HG03439 (cell line): ENCODE results near the gene MAP1LC3B2.

ENCODE experiments used
- ATAC-seq: cut with Tn5 transposase; IDR thresholded peaks from one replicate; pipeline ENCODE4 v1.9.1; 2021; ENCODE audit warnings: mild to moderate bottlenecking, moderate library complexity; ENCODE audit not compliant: unreplicated experiment

The MAP1LC3B2 gene

DNA sequence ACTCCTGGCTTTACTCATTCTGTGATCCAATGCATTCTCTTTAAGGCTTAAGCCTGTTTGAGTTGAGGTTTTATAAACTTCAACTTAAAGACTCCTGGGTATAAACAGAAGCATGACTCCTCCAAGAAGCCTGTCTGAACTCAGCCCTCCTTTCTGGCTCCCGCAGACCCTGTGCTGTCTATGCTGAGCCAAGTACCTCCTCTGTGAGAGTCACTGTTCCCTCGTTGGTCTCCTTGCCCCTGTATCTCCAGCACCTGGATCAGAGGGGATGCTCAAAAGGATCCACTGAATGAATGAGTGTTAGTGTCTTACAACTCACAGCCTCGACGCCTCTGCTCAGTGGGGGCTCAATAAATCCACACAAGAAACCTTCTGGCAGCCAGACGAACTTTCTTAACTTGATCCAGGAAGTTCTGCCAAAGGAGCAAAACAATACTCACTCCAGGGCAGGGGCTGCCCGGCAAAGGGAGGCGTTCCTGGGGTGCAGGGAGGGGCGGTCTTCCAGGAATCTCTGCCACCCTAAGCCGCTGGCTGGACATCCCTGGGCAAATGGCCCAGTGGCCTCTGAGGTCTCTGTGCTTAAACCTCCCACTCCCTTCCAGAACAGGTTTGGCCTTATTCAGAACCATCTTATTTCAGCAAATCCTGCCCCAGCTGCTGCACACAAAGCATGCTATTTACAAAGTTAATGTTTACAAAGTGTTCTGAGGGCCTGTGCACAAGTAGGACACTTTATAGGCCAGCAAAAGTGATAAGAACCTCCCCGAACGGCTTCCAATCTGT, 32.9 kb downstream of the MAP1LC3B2 start:
- no peak for ATAC-seq

DNA sequence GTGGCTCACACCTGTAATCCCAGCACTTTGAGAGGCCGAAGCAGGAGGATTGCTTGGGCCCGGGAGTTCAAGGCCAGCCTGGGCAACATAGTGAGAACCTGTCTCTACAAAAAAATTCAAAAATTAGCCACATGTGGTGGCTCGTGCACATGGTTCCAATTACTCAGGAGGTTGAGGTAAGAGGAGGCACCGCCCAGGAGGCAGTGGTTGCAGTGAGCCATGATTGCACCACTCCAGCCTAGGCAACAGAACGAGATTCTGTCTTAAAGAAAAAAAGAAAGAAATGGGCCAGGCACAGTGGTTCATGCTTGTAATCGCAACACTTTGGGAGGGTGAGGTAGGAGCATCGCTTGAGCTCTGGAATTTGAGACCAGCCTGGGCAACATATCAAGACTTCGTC, 33.5 kb downstream of the MAP1LC3B2 start:
- ATAC-seq, result no peak

DNA sequence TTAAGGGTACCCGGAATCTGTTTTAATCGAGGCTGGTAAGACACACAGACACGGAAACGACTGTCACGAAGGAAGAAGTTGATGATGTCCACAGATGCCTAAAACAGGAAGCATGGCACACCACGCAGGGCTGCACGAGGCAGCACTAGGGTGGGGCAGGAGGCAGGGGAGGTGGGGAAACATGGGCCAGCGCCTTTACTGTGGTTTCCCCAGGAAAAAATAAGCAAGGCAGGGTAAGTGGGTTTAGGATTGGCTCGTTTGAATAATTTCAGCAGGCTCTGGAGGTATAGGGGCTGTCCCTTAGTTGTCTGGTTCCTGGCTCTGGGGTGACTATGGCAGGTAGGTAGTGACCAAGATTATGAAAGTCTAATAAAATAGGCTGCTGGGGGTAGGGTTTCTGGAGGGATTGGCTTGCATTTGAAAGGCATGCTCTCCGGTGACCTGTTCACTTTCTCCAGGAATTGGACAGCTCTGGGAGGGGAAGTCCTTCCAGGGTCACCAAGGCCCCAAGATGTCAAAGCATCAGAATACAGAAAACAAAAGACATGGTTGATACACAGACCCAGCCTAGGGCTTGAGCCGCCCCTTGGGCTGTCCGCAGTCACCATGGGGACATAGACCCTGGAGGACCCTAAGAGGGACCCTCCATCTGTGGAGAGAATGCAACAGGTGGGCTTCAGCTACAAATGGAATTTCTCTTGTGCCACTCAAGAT, 35.3 kb downstream of the MAP1LC3B2 start:
- no peak for ATAC-seq

DNA sequence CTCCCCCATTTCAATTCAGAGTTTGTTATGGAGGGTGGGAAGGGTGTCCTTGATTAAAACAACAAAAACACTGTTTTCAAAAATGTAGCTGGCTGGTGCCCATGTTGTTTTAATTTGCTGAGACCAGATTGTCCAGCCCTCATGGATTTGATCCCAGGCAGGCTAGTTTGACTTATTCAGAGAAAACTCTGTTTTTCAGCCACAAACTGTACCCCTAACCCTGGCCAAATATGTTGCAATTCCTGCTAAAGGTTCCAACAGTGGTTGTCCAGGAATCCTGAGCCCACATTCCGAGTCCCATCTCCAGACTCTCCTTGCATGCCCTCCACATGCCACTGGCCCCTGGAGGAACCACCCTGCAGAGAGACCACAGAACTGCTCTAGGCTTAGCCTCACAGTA, 36.0 kb downstream of the MAP1LC3B2 start:
- ATAC-seq, result no peak

DNA sequence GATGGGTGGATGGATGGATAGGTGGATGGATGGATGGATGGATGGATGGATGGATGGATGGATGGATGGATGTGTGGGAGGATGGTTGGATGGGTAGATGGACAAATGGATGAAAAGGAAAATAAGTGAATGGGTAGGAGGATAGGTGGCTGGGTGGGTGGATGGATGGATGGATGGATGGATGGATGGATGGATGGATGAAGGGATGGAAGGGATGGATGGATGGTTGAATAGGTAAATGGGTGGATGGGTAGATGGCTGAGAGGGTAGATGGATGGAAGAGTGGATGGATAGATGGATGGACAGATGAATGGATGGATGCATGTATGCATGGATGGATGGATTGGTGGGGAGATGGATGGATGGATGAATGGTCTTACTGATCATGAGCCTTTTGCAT, 36.5 kb downstream of the MAP1LC3B2 start:
- ATAC-seq, result no peak

DNA sequence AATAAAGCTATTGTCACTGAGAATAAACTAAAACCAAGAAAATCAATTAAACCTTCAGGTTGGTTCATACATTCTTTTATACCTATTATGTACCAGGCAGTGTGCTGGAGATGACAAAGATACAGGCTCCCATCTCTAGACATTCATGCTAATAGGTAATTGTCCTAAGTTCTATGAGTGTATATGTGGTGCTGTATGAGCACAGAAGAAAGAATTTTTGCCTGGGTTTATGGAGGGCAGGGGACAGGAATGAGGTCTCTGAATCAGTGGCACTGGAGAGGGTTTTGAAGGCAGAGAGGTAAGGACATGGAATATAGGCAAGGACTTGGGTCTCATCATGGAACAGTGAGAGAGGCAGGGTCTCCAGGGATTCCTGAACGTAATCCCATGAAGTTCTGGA, 38.7 kb downstream of the MAP1LC3B2 start:
- no peak for ATAC-seq

DNA sequence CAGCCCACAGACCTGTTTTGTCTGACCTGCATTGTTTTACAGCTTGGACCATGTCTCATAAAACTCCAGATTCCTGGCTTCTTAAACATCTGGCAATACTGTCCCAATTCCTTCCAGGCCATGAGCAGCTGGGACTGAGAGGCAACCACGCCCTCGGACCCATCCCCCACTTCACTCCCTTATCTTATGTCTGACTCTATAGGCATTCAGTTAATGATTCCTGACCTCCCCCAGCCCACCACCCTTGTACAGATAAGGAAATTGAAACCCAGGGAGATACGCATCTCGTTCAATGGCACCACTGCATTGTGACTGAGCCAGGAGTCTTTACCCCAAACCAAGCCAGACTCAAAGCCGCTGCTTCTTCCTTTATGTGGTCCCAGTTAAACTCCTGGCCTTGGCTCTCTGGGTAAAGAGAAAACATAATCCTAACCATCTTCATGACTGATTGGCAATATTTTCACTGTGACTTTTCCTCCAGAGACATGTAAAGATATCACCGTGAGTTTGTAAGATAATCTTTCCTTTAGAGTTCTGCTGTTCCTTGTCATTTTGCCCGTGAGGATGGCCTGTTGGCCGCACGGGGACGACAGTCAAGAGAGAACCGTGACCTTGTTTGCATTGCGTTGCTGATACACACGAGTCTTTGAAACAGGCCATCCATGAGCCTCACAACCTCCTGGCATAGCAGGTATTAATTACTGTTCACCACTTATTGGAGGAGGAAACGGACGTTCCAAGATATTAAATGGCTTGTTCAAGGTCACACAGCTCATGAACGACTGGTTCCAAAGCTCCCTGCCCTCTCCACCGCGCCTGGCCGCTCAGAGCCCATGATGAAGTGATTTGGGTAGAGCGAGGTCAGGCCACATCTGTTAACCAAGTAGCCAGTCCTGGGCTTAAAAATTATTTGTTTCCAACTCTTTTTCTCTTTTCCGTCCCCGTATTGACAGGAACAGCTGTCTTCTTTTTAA, 39.4 kb downstream of the MAP1LC3B2 start:
- no peak for ATAC-seq

DNA sequence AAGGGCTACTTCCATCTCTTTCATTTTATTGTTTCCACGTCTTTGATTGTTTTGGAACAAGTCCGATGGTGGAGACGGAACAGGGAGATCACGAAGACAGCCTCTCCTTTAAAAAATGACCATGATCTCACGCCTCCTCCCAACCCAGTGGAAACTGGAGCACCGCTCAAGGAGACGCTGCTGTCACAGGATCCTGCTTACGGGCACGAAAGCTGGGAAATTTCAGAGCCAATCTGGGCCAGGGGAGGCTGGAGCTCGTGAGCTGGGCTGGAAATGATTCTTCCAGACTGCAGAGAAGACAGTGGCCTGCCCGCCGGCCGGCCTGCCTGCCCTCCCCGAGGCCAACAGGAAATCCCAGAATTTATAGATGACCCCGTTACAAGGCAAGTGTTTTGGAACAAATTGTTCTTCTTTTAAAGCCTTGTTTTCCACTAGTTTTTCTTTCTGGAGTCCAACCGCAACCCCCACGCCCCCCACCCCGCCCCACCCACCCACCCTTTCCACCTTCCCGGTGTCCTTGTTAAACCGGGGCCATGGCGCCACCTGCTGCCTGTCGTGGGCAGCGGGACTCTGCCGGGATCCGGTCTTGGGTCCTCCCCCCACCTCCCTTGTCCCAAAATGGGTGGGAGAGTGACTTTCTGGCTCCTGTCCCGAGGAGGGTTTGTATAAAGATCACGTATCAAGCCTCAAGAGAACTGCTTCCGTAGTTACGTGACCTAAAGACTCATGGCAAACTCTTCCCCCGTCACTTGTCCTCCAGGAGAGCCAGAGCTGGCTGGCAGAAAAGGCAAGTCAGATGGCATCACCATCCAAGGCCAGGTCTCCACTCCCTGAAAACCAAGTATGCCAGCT, 40.3 kb downstream of the MAP1LC3B2 start:
- ATAC-seq, result no peak

DNA sequence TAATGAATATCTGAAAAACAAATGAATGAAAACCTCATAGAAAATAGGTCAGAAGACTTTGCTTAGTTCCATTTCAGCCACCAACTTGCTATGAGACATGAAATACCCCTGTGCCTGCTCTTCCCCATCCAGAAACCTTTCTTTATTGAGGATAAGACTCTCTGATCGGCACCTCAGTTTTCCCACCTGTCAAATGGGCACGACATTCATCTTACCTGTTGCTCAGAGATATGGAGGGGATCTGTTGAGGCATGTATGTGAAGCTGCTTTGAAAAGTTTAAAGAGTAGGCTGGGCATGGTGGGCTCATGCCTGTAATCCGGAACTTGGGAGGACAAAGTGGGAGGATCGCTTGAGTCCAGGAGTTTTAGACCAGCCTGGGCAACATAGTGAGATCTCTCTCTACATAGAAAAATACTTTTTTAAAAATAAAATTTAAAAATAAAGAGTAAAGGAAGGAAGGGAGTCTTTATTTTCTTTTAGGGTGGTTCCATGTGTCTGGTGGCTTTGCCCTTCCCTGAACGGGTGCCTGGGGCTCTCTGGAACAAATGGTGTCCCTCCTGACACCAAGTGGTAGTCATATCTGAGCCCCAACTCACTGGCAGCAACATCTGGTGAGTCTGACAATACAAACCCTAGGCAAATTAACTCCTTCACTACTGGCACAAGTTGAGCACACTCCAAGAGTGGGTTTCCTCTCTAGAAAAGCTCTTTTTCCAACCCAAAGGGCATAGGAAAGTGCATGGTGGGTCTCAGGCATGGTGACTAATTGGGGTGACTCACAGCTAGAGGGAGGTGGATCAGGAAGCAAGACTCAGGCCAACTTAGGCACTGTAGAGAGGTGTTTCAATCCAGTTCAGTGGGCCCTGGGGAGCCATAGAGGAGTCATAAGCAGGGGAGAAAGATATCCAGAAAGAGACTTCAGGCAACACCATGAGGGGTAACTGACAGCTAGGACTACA, 42.1 kb downstream of the MAP1LC3B2 start:
- ATAC-seq, result no peak

DNA sequence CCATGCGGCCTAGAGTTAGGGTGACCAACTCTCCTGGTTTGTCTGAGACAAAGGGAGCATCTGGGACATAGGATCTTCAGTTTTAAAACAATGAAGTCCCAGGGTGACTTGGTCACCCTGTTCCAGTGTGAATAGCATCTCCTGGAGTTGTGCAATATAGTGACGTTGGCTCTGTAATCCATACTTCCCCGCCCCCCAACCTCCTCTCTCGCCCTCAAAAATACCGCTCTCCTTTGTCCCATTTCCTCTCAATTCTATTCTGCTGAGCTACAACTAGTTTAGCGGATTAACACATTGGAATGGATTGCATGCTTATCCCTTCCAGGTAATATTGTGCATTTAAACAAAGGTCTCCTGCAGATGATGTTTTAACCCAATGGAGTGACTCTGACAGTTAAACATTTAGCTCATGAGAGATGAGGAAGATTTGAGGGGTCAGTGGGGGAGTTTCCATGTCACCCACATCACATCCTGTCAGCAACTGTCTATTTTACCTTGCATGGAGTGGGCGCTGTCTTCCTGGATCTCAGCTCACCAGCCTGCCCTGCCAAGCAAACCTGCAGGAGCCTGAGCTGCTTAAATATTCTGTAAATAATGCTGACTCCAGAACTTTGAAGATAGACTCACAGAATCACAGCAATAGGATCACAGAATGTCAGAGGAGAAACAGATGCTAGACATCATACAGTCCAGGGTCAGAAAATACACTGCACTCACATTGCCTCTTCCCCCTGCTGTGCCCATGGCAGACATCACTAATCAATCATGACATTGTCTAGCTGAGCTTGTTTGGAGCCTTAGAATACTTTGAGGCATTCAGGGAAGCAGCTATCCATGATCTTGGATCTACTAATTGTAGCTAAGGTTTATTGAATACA, 43.0 kb downstream of the MAP1LC3B2 start:
- ATAC-seq, result no peak

DNA sequence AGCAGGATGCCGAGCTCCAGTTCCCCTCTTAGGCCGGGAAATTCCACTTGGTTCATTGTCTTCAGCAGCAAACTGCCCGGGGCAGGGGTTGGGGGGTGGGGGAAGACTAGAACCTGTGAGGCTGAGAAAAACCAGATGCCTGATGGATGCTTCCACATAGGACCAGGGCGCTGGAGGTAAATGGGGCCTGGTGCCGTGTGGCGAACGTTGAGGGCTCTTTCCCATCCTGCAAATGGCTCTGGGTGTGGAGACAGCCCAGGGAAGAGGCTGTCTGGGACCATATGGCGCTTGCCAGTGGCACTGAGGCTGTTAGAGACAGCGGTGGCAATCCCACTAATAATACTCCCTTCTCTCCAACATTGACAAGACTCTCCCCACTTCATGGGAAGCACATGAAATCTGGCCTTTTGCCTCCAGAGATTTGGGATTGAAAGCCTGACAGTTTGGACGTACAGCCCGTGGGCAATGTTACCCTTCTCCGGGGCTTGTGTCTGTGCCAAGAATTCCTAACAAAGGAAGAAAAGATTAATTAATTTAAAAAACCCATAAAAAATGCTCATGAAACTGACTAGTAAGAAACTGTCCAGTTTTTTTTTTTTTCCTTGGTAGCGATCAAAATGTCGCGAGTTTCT, 44.5 kb downstream of the MAP1LC3B2 start:
- no peak for ATAC-seq

DNA sequence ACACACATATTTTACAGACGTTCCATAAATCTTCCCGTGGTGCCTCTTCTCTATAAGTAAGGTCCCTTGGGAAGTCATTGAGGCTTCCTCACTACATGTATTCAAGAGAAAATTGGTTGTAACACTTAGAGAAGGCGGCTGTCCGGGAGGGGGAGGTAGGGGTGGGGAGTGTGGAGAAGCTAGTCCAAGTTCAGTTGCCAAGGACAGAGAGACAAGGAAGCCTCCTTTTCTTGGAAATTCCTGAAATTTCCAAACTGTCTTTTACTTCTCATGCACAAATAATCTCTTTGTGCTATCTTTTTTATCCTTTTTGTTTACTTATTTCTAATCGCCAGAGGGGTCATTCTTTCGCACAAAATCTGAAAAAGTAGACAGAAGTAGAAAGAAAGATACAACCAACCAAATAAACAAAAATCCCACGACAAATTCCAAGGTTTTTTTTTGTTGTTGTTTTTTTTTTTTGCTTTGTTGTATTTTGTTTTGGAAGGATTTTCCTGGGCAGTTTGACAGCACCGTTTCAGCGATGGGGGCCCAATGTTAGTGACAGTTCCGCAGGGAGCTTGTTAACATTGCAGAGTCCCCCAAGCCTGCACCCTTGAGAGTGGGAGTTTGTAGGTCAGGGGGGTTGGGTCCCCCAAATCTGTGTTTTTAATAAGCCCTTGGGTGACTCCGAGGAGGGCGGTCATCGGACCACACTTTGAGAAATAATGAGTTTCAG, 45.2 kb downstream of the MAP1LC3B2 start:
- ATAC-seq, result no peak

DNA sequence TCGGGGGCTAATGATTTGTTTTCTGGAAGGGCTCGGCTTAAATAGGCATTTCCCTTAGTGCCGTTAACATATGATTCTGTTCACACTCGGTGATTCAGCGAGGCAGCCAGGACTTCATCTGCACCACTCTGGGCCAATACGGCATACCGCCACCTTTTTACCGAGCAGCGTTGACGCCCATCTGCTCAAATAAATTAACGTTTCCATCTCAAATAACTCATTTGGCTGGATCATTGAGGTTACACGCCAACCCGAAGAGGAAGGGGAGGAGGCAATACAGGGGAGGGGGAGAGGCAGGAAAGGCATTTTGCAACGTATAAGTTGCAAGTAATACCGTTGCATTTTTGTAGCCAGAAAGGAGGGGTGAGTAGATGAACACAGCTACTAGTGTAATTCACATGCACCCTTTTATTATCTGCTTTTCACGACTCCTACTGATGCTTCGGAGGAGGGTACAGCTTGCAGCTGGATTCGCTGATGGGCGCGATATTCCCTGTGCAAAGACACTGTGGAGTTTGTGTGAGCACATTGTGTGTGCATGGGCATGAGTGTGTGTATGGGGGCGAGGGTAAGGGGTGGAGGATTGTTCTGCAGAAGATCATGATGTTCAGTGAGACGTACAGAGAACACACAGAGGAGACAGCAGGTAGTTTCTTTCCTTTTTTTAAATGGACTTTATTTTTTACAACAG, 45.9 kb downstream of the MAP1LC3B2 start:
- no peak for ATAC-seq

DNA sequence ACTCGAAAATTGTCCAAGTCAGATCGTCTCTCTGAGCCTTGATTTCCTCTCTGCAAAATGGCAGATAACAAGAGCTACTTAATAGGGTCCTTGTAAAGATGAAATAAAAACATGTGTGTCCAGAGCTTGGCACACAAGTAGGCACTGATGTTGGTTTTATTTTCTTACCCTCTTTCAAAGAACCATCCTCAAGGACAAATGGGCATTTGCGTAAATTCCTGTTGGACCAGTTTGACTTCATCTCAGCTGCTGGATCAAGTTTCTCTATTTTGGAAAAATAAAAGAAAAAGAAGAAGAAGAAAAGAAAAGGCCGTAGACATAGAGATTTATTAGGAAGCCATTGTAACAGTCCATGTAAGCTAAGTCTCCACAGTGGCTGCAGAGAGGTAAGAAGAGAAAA, 47.2 kb downstream of the MAP1LC3B2 start:
- no peak for ATAC-seq

DNA sequence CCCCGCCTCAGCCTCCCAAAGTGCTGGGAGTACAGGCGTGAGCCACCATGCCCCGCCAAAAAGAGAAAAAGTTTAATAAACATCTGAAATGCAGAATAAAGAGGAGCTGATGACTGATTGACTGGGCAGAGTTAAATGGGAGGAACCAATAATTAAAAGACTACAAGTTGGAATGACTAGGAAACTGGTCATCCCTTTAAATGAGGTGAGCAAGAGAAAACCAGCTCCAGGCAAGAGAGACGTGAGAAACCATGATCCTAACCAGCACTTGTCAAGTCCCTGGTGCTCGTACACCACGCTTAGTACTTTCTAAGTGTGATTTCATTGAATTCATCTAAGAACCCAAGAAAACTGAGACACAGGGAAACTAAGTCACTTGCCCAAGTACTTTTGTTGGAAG, 47.9 kb downstream of the MAP1LC3B2 start:
- no peak for ATAC-seq

DNA sequence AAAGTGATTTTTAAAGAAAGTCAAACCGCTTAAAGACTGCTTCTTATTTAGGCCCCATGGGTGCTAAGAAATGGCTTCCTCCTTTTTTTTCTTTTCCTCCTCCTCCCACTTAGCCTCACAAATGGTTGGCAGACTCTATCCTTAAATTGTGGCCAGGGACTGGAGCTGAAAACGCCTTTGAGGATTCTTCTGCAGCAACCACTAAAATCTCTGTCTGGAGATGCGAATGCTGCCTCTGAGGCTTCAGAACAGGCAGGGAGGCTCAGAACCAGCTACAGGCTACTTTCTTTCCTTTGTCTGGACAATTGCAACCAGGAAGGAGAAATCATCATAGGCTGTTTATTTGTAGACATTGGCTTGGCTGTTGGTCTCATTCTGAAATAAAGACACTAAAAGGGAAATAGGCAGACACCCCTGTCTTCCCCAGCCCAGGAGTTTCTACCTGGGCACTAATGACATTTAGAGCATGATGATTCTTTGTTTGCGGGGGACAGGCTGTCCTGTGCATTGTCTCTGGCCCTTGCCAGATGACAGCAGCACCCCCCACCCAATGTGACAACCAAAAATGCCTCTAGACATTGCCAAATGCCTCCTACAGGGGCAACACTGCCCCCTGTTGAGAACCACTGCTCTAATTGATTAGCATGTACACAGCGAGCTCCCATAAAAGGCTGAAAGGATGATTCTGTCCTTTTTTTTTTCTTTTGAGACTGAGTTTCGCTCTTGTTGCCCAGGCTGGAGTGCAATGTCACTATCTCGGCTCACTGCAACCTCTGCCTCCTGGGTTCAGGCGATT, 50.3 kb downstream of the MAP1LC3B2 start:
- no peak for ATAC-seq
